NCI-H748 (cell line): Measurements from ENCODE around the gene SKA3.
"Not testable (repeated sequence)": the region's sequence is repeated elsewhere in the genome, so short reads cannot be mapped to it uniquely, and the experiment has no call there.

ENCODE experiments used
- DNase-seq: peaks from one replicate; lab custom pipeline; 2025; ENCODE audit not compliant: unreplicated experiment; lab: John Stamatoyannopoulos, UW

Gene SKA3

DNA sequence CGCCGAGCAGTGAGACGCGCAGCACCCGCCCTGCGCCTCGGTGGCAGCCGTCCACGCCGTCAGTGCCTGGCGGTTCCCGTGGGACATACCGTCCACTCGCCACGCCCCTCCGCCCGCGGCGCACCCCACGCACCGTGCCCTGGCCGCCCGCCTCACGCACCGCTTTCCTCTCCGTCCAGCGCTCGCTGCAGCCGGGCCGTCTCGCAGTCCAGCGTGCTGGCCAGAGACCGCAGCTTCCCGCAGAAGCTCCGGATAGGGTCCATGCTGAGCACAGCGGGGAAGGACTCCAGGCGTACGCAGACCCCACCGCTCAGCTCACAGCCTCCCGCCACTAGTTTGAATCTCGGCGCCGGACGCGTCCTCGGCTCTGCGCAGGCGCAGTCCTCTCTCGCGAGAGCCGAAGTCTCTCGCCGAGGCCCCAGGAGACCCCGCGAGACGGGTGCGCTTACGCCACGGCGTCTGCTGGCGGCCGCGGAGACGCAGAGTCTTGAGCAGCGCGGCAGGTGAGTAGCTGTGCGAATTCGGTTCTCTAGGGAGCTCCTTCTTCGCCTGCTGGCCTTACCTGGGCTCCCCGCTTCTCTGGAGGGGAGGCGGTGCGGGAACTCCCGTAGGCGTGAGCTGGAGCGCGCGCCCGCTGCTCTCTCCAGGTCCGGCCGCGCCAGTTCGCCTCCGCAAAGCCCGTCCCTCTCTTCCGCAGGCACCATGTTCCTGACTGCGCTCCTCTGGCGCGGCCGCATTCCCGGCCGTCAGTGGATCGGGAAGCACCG, at the start of gene SKA3, which contains the start of gene MRPL57:
TSS of gene SKA3 (minus strand) at position 338 of the 767 bp plus-strand sequence. CDS start at position 263, 75 bp downstream.
TSS of gene MRPL57 (plus strand) at position 444 of the 767 bp plus-strand sequence. CDS start at position 703, 259 bp downstream.
- DNase-seq = peak; percentile 100

DNA sequence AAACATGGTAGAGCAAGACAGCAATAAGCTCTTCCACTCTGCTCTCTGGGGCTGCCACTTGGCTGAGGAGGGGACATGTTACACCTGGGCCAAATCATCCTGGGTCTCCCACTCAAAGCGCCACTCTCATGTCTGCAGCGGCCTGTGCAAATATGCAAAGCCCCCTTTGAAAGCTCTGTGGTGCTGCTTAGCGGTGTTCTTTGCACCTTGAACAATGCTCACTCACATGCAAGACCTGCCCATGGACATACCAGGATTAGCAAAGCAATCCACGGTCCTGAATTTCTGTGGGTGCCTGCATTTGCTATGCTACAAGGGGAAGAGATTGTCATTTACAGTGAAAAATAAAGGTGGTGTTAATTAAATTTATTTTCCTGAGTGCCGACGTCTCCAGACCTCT, 48.7 kb upstream of the SKA3 start:
- peak; percentile 31 for DNase-seq

DNA sequence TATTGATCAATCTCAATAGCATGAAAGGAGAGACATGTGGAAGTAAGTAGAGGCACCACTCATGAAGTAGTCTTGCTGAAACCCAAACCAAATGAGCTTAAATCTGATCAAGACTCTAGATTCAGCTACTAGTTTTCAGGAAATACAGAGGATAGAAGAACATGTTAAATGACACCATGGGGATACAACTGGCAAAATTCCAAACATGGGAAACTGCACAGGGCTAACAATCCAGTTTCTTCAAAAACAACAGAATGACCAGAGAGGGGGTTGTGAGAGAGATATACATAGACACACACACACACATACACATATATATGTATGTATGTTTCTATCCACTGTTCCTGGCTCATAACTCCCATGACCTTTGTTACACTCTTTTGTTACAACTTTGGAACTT, 44.9 kb upstream of the SKA3 start:
- no peak for DNase-seq

DNA sequence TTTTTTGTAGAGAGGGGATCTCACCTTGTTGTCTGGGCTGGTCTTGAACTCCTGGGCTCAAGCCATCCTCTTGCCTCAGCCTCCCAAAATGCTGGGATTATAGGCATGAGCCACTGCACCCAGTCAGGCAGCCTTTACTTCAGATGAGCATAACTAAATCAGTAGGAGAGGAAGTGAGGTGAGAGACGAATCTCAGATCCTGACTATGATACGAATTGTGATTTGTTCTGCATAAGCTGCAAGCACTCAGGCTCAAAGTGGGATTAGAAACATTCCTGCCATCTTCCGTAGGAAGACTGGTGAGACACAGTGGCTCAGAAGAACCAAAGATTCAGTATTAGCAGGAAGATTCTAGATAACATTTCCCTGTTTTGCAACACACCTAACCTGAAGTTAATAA, 43.4 kb upstream of the SKA3 start:
- not testable (repeated sequence) for DNase-seq

DNA sequence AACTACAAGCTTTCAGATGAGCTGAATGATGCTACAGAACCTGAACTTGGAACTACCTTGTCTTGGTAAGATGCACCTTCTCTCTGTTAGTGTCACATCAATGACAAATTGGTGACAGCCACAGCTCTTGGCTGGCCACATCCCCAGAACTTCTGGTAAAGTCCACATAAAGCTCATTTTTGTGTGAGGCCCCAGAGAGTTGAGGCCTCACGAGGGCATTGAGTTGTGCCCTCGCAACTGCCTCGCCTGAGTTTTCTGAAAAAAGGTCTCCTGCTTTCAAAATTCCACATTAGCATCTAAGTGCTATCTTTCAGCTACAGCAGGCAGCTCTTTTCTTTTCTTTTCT, 42.7 kb upstream of the SKA3 start:
- no peak for DNase-seq

DNA sequence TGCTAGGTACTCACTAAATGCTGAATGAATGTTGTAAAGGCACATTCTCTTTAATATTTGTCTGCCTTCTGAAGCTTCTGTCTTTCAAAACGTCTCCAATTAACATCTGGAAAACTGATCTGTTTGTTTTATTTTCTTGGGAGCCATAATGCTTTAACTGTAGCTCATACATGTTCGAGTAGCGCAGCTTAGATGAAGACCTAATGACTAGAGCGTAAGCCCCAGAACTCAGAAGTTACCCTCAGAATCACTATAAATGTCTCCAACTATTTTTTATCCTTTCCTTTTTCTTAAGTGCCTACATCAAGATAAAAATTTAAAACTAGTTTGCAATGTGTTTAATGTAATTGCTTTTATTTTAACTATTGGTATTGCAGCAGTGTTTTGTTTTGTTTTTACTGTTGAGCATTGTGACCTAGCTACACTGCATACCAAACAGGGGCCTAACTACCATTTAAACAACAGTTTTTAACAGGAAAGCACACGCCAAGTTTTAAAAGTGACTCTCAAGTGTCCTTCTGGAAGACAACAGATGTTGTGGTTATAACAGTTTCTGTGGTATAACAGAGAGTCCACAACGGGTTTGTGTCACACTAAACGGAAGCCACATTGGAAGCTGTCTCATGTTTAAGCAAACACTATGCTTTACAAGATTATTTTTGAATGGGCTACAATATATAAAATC, 42.1 kb upstream of the SKA3 start:
- DNase-seq = no peak

DNA sequence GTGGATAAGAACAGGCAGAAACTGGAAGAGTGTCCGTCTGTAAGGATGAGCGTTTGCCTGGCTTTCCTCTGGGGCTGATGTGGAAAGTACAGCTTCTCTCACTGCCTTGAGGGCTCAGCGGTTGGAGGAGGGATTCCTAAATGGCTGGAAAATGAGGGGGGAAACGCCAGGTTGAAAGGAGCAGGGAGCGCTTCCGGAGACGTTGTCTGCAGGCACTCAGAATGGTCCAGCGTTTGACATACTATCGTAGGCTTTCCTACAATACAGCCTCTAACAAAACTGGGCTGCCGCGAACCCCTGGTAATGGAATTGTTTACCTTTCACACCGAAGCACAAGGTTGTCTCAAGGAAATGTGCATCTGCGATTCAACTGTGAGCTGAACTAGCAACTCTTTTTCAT, 40.0 kb upstream of the SKA3 start:
- DNase-seq = no peak

DNA sequence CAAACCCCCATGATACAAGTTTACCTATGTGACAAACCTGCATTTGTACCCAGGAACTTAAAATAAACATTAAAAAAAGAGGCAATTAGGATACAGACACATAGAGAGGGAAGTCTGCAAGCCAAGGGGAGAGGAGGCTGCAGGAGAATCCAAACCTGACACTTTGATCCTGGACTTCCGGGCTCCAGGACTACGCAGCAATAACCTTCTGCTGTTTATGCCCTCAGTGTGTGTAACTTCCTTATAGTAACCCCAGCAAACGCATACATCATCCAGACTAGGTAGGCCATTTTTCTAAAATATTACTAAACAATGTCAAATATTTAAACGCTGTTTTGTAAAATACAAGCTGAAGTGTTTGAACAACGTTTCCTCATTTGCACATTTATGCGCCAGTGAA, 39.1 kb upstream of the SKA3 start:
- not testable (repeated sequence) for DNase-seq

DNA sequence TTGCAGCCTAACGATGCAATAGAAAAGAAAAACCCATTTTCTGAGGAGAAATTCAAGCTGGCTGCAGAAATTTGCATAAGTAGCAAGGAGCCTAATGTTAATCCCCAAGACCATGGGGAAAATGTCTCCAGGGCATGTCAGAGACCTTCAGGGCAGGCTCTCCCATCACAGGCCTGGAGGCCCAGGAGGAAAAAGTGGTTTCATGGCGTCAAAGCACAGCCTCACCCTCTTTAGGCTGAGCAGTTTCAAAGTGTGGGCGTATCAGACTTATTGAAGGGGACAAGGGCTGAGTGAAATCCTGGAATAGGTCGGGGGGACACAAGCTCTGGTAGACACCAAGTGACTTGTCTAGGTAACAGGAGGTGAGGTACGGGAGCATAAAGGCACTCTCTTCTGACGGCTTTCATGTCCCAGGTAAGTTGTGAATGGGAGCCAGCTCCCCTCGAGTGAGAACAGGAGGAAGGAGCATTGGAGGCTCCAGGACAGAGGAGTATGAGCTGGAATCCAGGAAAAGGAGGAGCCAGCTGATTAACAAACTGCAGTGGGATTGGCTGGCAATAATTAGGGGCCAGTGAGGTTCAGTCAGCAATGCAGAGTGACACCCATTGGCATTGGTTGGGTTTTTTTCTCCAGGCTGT, 35.9 kb upstream of the SKA3 start:
- DNase-seq = no peak

DNA sequence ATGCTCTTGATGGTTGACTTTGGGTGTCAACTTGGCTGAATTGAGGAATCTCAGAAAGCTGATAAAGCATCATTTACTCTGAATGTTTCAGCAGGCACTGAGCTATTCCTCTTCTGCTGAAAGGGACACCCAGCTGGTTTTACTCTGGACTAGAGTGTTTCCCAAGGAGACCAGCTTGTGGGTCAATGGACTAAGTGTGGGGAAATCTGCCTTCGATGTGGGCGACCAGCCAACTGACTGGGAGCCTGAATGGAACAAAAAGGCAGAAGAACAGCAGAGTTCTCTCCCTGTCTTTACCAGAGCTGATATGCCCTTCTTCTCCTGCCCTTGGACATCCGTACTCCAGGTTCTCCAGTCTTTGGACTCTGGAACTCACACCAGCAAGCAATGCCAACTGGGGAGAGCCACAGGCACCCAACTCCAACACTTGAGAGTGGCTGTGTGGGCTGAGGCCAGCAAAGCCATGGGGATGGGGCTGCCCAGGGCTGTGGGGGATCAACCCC, 32.4 kb upstream of the SKA3 start:
- no peak for DNase-seq

DNA sequence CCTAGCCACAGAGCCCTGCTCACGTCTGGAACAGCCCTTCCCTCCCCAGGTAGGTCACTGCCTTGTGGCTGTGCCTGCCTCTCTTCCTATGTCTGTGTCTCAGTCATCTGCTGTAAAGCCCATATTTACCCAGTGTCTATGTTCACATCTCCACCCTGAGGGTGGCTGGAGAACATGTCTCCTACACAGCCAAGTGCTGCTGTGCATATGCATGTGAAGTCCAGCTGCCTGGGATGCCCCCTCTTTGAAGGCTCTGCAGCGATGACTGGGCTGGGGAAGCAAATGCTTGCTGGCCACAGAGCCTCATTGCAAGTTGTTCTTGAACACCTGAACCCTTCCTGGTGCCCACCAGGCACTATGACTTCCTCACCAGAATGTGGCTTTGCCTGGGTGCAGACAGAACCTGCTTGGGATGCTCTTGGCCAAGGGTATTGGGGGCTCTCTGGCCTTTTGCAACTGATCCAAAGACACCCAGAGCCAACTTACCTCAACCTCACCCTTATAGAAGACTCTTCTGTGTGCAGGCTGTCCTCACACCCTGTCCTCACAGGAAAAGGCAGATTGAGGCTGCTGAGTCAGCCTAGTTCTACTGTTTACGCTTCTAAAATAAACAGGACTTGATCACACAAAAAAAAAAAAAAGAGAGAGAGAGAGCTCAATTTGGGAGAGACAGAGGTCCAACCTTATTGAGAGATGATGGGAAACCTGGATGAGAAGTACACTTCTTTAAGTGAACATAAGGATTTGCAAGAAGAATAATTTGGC, 26.6 kb upstream of the SKA3 start:
- DNase-seq = no peak

DNA sequence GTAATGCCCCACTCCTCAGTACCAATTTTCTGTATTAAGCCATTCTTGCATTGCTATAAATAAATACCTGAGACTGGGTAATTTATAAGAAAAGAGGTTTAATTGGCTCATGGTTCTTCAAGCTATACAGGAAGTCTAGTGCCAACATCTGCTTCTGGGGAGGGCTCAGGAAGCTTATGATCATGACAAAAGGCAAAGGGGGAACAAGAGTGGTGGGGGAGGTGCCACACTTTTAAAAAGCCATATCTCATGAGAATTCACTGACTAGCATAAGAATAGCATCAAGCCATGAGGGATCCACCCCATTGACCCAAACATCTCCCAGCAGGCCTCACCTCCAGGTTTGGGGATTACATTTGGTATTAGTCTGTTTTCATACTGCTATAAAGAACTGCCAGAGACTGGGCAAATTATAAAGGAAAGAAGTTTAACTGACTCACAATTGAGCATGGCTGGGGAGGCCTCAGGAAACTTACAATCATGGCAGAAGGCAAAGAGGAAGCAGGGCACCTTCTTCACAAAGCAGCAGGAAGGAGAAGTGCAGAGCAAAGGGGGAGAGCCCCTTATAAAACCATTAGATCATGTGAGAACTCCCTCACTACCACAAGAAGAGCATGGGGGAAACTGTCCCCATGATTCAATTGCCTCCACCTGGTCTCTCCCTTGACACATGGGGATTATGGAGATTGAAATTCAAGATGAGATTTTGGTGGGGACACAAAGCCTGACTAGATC, 25.3 kb upstream of the SKA3 start:
- DNase-seq = not testable (repeated sequence)

DNA sequence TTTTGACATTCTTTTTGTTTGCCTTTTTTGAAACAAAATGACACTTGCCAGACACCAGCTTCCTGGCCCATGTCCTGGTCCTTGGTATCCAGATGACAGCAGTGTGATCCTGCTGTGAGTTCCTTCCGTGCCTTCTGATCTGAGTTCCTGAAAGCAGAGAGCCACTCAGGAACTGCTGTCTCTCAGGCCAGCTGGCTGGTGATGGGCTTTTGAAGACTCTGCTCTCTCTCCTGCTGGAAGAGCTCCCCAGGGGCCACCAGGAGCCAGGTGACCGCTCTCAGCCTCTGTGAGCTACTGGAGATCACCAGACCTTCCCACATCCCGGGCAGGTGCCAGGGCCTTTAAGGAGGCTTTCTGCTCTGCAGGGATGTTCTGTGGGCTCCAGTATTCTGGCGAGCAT, 22.0 kb upstream of the SKA3 start:
- not testable (repeated sequence) for DNase-seq

DNA sequence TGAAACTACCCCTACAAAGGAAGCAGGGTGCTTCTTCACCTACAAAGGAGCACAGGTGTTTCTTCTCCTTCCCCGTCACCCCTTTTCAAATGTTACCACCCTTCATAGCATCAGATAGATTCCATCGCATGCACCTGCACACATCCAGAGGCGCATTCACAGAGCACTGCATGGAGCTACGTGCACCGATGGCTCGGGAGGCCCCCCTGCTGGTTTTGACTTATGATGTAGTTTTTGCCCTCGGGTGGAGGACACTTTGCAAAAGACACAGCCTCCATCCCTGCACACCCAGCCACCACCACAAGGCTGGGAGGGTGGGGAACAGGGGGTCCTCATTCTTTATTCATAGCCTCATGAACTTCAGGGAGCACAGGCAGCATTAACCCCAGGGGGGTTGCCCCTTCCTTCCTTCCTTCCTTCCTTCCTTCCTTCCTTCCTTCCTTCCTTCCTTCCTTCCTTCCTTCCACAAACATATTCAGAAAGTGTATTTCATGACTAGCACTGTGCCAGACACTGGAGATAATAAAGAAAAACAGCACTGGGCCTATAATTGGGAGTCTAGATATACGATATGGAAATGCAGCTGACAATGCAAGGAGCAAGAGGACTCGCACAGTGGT, 21.4 kb upstream of the SKA3 start:
- not testable (repeated sequence) for DNase-seq

DNA sequence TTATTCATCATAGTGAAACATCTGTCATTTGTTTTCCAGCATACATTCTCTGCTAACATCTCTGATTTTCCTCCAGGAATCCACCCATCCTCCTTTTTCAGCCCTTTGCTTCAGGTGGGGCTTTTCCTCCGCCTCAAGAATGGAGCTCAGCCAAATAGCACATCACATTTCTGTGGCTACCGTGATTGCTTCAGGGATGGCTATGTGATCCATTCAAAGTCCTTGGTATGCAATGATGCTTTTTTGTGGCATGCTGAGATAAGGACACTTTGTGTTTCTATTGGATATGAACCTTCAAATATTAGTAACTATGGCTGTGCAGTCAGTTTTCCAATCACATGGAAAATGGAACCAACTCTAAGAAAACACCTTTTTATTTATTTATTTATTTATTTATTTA, 18.4 kb upstream of the SKA3 start:
- not testable (repeated sequence) for DNase-seq

DNA sequence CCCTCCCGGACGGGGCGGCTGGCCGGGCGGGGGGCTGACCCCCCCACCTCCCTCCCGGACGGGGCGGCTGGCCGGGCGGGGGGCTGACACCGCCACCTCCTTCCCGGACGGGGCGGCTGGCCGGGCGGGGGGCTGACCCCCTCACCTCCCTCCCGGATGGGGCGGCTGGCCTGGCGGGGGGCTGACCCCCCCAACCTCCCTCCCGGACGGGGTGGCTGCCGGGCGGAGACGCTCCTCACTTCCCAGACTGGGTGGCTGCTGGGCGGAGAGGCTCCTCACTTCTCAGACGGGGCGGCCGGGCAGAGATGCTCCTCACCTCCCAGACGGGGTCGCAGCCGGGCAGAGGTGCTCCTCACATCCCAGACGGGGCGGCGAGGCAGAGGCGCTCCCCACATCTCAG, 10.1 kb upstream of the SKA3 start:
- not testable (repeated sequence) for DNase-seq

DNA sequence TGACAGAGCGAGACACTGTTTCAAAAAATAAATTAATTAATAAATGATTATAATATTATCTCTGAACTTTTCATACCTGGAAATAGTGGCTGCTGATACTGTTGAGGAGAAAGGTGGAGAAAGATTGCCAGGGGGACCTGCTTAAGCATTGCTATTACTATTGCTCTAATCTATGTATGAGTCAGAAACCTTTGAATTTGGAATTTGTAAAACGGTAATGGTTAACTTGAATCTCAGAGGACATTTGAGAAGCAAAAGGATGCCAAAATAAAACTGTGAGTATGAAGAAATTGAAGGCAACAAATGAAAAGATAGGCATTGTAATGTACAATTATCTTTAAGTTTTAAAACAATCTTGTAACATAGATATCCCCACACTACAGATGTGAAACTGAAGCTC, 5.3 kb upstream of the SKA3 start:
- no peak for DNase-seq

DNA sequence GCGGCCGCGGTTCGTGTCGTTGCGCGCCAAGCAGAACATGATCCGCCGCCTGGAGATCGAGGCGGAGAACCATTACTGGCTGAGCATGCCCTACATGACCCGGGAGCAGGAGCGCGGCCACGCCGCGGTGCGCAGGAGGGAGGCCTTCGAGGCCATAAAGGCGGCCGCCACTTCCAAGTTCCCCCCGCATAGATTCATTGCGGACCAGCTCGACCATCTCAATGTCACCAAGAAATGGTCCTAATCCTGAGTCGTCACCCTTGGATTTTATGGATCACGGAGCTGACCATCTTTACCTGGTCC, 581 bp upstream of the SKA3 start:
- no peak for DNase-seq

DNA sequence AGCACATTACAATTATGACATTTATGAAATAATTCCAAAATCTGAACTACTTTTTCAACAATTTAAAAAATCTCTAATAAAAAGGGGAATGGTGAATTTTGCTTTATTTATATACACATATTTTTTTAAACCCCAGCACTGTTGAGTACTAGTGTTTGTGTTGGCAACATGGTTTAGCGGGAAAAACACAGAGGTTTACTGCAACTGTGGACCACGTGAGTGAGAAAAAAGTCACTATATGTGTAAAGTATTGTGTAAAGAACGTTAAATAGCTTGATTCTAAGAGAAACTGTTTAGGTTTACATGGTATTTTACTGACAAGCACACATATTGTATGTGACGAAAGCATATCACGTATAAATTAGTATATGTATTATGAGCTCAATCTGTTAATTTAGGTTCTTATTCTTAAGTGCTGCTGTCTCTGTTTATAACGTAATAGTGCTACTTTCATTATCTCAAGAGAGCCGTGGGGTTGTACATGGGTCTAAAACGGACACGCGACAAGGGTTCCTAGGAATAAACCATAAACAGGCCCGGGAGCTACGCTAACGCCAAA, 617 bp downstream of the SKA3 start:
- DNase-seq = peak; percentile 45

DNA sequence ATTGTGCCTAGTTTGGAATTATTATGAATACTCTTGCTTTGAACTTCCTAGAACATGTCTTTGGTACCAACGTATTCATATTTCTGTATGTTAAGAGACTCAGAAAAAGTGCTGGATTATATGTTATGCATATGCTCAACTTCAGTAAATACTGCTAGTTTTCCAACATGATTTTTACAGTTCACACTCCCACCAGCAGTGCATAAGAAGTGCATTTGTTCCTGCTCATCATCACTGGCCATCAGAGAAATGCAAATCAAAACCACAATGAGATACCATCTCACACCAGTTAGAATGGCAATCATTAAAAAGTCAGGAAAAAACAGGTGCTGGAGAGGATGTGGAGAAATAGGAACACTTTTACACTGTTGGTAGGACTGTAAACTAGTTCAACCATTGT, 2.6 kb downstream of the SKA3 start:
- DNase-seq = not testable (repeated sequence)
